NT2/D1 (cell line): ENCODE results near the gene CELF2.

ENCODE experiments used
- YY1 ChIP-seq: IDR thresholded peaks from 2 replicates; pipeline ENCODE4 v1.6.1; 2011; ENCODE audit not compliant: insufficient read length, insufficient read depth
- ZNF274 ChIP-seq: IDR thresholded peaks from 2 replicates; pipeline ENCODE4 v1.6.1; 2011; ENCODE audit warnings: mild to moderate bottlenecking, low read depth, low read length

DNA sequence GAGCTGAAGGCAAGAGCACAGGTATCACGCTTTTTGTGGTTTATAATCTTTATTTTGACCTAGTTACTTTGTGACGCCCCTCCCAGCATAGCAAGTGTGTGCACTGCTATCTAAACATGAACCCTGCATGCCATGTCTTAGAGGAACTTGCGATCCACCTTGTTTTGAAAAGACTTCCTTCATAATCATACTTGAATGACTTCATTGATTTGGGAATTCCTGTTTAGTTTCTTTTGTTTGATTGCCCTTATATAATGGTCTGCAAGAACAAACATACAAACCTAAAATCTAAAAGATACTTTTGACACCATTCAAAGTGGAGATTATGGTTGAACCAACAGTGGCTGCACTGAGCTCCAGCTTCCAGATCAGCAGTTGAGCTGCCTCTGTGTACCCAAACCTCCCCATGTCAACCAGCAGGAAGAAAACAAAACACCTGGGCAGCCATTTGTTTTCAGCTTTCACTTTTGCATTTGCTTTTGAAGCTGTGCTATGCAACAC lies 132.6 kb downstream of the CELF2 start:
- TF ChIP-seq YY1 (no peak), ZNF274 (no peak)
